HEK293 (cell line): ENCODE results near the gene RBM14.
A peak's percentile ranks its signal among the peaks of the same experiment; 100 is the strongest.

Experiments
- CTCF ChIA-PET: fragments of 350-600 bp; formaldehyde crosslinking; extraction: SDS; loops from one replicate; lab custom pipeline; 2021; ENCODE audit warnings: antibody characterized with exemption; lab: Yijun Ruan, JAX
- POLR2A ChIA-PET: fragments of 300-600 bp; formaldehyde crosslinking; extraction: SDS; loops from one replicate; lab custom pipeline; 2020; ENCODE audit warnings: antibody characterized with exemption, inconsistent platforms; lab: Yijun Ruan, JAX
- H3K27ac ChIP-seq: fragments of 200-500 bp; sonication (Bioruptor generic); 2 replicates; pipeline ENCODE4 v1.5.1; 2014; ENCODE audit warnings: low read depth, low read length, control low read depth, inconsistent platforms; ENCODE audit errors: extremely low read depth
- H3K36me3 ChIP-seq, 2 experiments: fragments of 200-500 bp in 1 of 2; sonication (Bioruptor generic) in 1 of 2; 1 replicate in 1 of 2; 2 replicates in 1 of 2; pipeline ENCODE4 v1.5.1; 2014 to 2017; ENCODE audit warnings: inconsistent platforms in 2 of 2, low read length in 2 of 2; ENCODE audit not compliant: control insufficient read depth in 2 of 2, insufficient read depth in 1 of 2
- H3K4me1 ChIP-seq: fragments of 200-500 bp; sonication (Bioruptor generic); 2 replicates; pipeline ENCODE4 v1.5.1; 2014; ENCODE audit warnings: mild to moderate bottlenecking, low read length, inconsistent platforms; ENCODE audit not compliant: control insufficient read depth, insufficient read depth
- H3K4me3 ChIP-seq: 2 replicates; pipeline ENCODE4 v1.5.1; 2011; ENCODE audit warnings: low read depth, mild to moderate bottlenecking, control low read depth, low read length, moderate library complexity
- H3K9me3 ChIP-seq: fragments of 200-500 bp; sonication (Bioruptor generic); 2 replicates; pipeline ENCODE4 v1.5.1; 2014; ENCODE audit warnings: low read depth, low read length, inconsistent platforms; ENCODE audit not compliant: control insufficient read depth, insufficient read depth
- KLF1 ChIP-seq: fragments of 450-650 bp; formaldehyde crosslinking; IDR thresholded peaks from 2 replicates; pipeline ENCODE4 v1.5.1; 2016; ENCODE audit warnings: missing biosample characterization, missing genetic modification characterization
- PRDM10 ChIP-seq: fragments of 450-650 bp; formaldehyde crosslinking; IDR thresholded peaks from 2 replicates; pipeline ENCODE4 v1.5.1; 2016; ENCODE audit warnings: missing biosample characterization, missing genetic modification characterization
- REST ChIP-seq: fragments of 450-650 bp; formaldehyde crosslinking; IDR thresholded peaks from 2 replicates; pipeline ENCODE4 v1.5.1; 2016; ENCODE audit warnings: missing biosample characterization, missing genetic modification characterization
- SP7 ChIP-seq: fragments of 450-650 bp; formaldehyde crosslinking; IDR thresholded peaks from 2 replicates; pipeline ENCODE4 v1.5.1; 2016; ENCODE audit warnings: missing biosample characterization, missing genetic modification characterization
- ZBTB11 ChIP-seq: fragments of 450-650 bp; formaldehyde crosslinking; conservative IDR thresholded peaks from 2 replicates; pipeline ENCODE4 v1.5.1; 2016; ENCODE audit warnings: low read depth, missing biosample characterization, missing genetic modification characterization
- ZBTB8A ChIP-seq: fragments of 450-650 bp; formaldehyde crosslinking; IDR thresholded peaks from 2 replicates; pipeline ENCODE4 v1.5.1; 2016; ENCODE audit warnings: missing biosample characterization, missing genetic modification characterization
- ZNF274 ChIP-seq, 2 experiments: fragments of 200-500 bp in 1 of 2; fragments of 450-650 bp in 1 of 2; sonication (Bioruptor generic) in 1 of 2; formaldehyde crosslinking in 1 of 2; IDR thresholded peaks; 2 replicates each; pipeline versions ENCODE4 v1.5.1 to v1.6.1; 2014 to 2016; ENCODE audit warnings: borderline replicate concordance in 1 of 2, inconsistent platforms in 1 of 2, low read length in 1 of 2, missing biosample characterization in 1 of 2, missing genetic modification characterization in 1 of 2
- ZNF362 ChIP-seq: fragments of 450-650 bp; formaldehyde crosslinking; IDR thresholded peaks from 2 replicates; pipeline ENCODE4 v1.5.1; 2016; ENCODE audit warnings: missing biosample characterization, missing genetic modification characterization
- ZNF398 ChIP-seq: fragments of 450-650 bp; formaldehyde crosslinking; IDR thresholded peaks from 2 replicates; pipeline ENCODE4 v1.5.1; 2017; ENCODE audit warnings: missing biosample characterization, missing genetic modification characterization
- ZNF433 ChIP-seq: fragments of 450-650 bp; formaldehyde crosslinking; IDR thresholded peaks from 2 replicates; pipeline ENCODE4 v1.5.1; 2016; ENCODE audit warnings: missing biosample characterization, missing genetic modification characterization, low read depth
- ZNF580 ChIP-seq: fragments of 450-650 bp; formaldehyde crosslinking; IDR thresholded peaks from 2 replicates; pipeline ENCODE4 v1.5.1; 2016; ENCODE audit warnings: missing biosample characterization, missing genetic modification characterization
- ZNF707 ChIP-seq: fragments of 450-650 bp; formaldehyde crosslinking; IDR thresholded peaks from 2 replicates; pipeline ENCODE4 v1.5.1; 2016; ENCODE audit warnings: missing biosample characterization, missing genetic modification characterization
- ZNF776 ChIP-seq: fragments of 450-650 bp; formaldehyde crosslinking; IDR thresholded peaks from 2 replicates; pipeline ENCODE4 v1.5.0; 2017; ENCODE audit warnings: missing biosample characterization, missing genetic modification characterization, borderline replicate concordance
- ZNF837 ChIP-seq: fragments of 450-650 bp; formaldehyde crosslinking; IDR thresholded peaks from 2 replicates; pipeline ENCODE4 v1.5.1; 2016; ENCODE audit warnings: missing biosample characterization, missing genetic modification characterization

Gene RBM14

GRCh38 chr11:66612458-66612857 is 4.0 kb upstream of the RBM14 start:
- POLR2A ChIA-PET: interaction anchor here (0.9 to 1.5 kb wide), 2 partner anchors 16 to 20 kb away, joined by 3 to 4 read pairs; partner anchors contain the start of genes CCDC87 and CCS
- peaks cover 0 to 3% of the 10 kb centered on the region in 2 experiments; a peak in 1 of 3 replicates for H3K36me3 ChIP-seq
- CTCF ChIA-PET: interaction anchor here (0.6 to 2.2 kb wide), 5 partner anchors 18 to 176 kb away, joined by 3 to 6 read pairs (median 5); partner anchors contain the start of genes CCDC87, CCS and RBM4B
- no peaks in the 10 kb centered on the region for H3K4me1 ChIP-seq
- no peaks in the 10 kb centered on the region for H3K9me3 ChIP-seq
- H3K27ac ChIP-seq: no peak overlapping the region
- no peak for TF ChIP-seq ZNF362
- TF ChIP-seq KLF1 (tag by site-specific recombination): 0 out of 2 replicates have a peak, but pooled peaks have one; percentile 41
- no peak overlapping the region for H3K4me3 ChIP-seq

- no peaks in the 10 kb centered on the region for H3K9me3 ChIP-seq
- TF ChIP-seq ZNF362 (no peak), REST (tag by site-specific recombination) (no peak), ZNF837 (no peak), ZBTB11 (tag by site-specific recombination) (no peak), ZNF776 (tag by site-specific recombination) (no peak), PRDM10 (tag by site-specific recombination) (peak; percentile 48), SP7 (tag by site-specific recombination) (no peak), ZNF433 (tag by site-specific recombination) (no peak), ZNF398 (tag by site-specific recombination) (no peak), ZNF580 (0 out of 2 replicates have a peak, but pooled peaks have one; percentile 14), ZBTB8A (tag by site-specific recombination) (no peak), ZNF707 (tag by site-specific recombination) (no peak), ZNF274 (IDR thresholded peaks at IDR 0.05; ENCODE audit: low read length) (no peak), ZNF274 (tag by site-specific recombination; IDR thresholded peaks at IDR 0.05; ENCODE audit: borderline replicate concordance) (no peak)
- CTCF ChIA-PET: interaction anchor here (0.5 to 1.4 kb wide), 4 partner anchors 21 to 220 kb away, joined by 3 to 4 read pairs (median 4); partner anchors contain the start of genes CCDC87 and CCS
- peaks cover 0 to 19% of the 10 kb centered on the region in 2 experiments; a peak in 1 of 3 replicates for H3K36me3 ChIP-seq
- POLR2A ChIA-PET: interaction anchor here (0.7 to 1.2 kb wide), 4 partner anchors 24 to 229 kb away, joined by 3 to 6 read pairs (median 3); partner anchors contain the start of genes RBM4 and ZDHHC24
- H3K4me3 ChIP-seq: no peak overlapping the region
- no peaks in the 10 kb centered on the region for H3K4me1 ChIP-seq
- no peak overlapping the region for H3K27ac ChIP-seq
Observed at GRCh38 chr11:66614073-66614472, 2.4 kb upstream of the RBM14 start.
